ENCODE measurements around the gene ABI3BP.

GRCh38 chr3:100710261-100710968, 282.8 kb downstream of the ABI3BP start:
- TF ChIP-seq YY1 (IDR thresholded peaks at IDR 0.05; ENCODE audit: low read depth) (no peak), CTCF (IDR thresholded peaks at IDR 0.05) (peak; percentile 51), SMC3 (IDR thresholded peaks at IDR 0.05; ENCODE audit: low read depth, low read length) (no peak), RFX5 (IDR thresholded peaks at IDR 0.05; ENCODE audit: low read length) (no peak), GATA2 (CRISPR knock-in tag; IDR thresholded peaks at IDR 0.05) (no peak), RXRA (IDR thresholded peaks at IDR 0.05; ENCODE audit: borderline replicate concordance, low read depth) (no peak), NRF1 (IDR thresholded peaks at IDR 0.05; ENCODE audit: low read depth, low read length) (no peak), RAD21 (IDR thresholded peaks at IDR 0.05; ENCODE audit: low read length) (no peak), MAX (IDR thresholded peaks at IDR 0.05; ENCODE audit: low read depth) (no peak), EZH2phosphoT487 (IDR thresholded peaks at IDR 0.05; ENCODE audit: borderline replicate concordance, low read depth) (no peak), TEAD4 (IDR thresholded peaks at IDR 0.05; ENCODE audit: borderline replicate concordance, insufficient read depth) (no peak), POLR2AphosphoS5 (IDR thresholded peaks at IDR 0.05; ENCODE audit: low read depth, low read length) (no peak), ZBTB33 (IDR thresholded peaks at IDR 0.05; ENCODE audit: borderline replicate concordance, low read depth) (no peak)
